ENCODE measurements around the gene CNTNAP1.

GRCh38 chr17:42740699-42741098 lies 58.4 kb downstream of the CNTNAP1 start:
- TF ChIP-seq CTCF (IDR thresholded peaks at IDR 0.05) (no peak), ZFX (IDR thresholded peaks at IDR 0.05; ENCODE audit: borderline replicate concordance) (no peak)

All from 22Rv1 (cell line).